ENCODE measurements around the gene HDDC2. TPM values are rescaled to one million over a fixed set of nuclear protein-coding genes. Genes with fewer than 3 reads are reported as not detected.

The HDDC2 gene
- 83.1 TPM for total RNA-seq

GRCh38 chr6:125301435-125302391 lies at the start of gene HDDC2:
HDDC2 (minus strand) TSS chr6:125301967; CDS start chr6:125301932, 35 bp downstream.
- DNase-seq (ENCODE audit: low spot score): peak; percentile 58

- DNase-seq (ENCODE audit: low spot score): no peak
Observed at GRCh38 chr6:125346926-125347563, 45.3 kb upstream of the HDDC2 start.

GRCh38 chr6:125346201-125346925 lies 44.6 kb upstream of the HDDC2 start:
- DNase-seq (ENCODE audit: low spot score): no peak

GRCh38 chr6:125341460-125341859 lies 39.7 kb upstream of the HDDC2 start:
- DNase-seq (ENCODE audit: low spot score): no peak

GRCh38 chr6:125340991-125341390 lies 39.2 kb upstream of the HDDC2 start:
- DNase-seq (ENCODE audit: low spot score): no peak

- DNase-seq (ENCODE audit: low spot score): no peak
Observed at GRCh38 chr6:125340175-125340835, 38.5 kb upstream of the HDDC2 start.

- no peak for DNase-seq (ENCODE audit: low spot score)
Observed at GRCh38 chr6:125339653-125340052, 37.9 kb upstream of the HDDC2 start.

- no peak for DNase-seq (ENCODE audit: low spot score)
Observed at GRCh38 chr6:125338381-125338780, 36.6 kb upstream of the HDDC2 start.

GRCh38 chr6:125337706-125338105 lies 35.9 kb upstream of the HDDC2 start:
- DNase-seq (ENCODE audit: low spot score): no peak

GRCh38 chr6:125332664-125333063 lies 30.9 kb upstream of the HDDC2 start:
- DNase-seq (ENCODE audit: low spot score): no peak

GRCh38 chr6:125325586-125325985 lies 23.8 kb upstream of the HDDC2 start:
- no peak for DNase-seq (ENCODE audit: low spot score)

GRCh38 chr6:125323376-125323775 lies 21.6 kb upstream of the HDDC2 start:
- no peak for DNase-seq (ENCODE audit: low spot score)

GRCh38 chr6:125316621-125317020 lies 14.9 kb upstream of the HDDC2 start:
- DNase-seq (ENCODE audit: low spot score): no peak

- DNase-seq (ENCODE audit: low spot score): no peak
Observed at GRCh38 chr6:125315548-125315947, 13.8 kb upstream of the HDDC2 start.

- DNase-seq (ENCODE audit: low spot score): peak; percentile 71
Observed at GRCh38 chr6:125314009-125314581, 12.3 kb upstream of the HDDC2 start.

GRCh38 chr6:125312950-125313349 lies 11.2 kb upstream of the HDDC2 start:
- no peak for DNase-seq (ENCODE audit: low spot score)

GRCh38 chr6:125312478-125312877 lies 10.7 kb upstream of the HDDC2 start:
- no peak for DNase-seq (ENCODE audit: low spot score)

GRCh38 chr6:125310994-125311649 lies 9.4 kb upstream of the HDDC2 start:
- no peak for DNase-seq (ENCODE audit: low spot score)

- no peak for DNase-seq (ENCODE audit: low spot score)
Observed at GRCh38 chr6:125307964-125308615, 6.3 kb upstream of the HDDC2 start.

GRCh38 chr6:125307150-125307838 lies 5.5 kb upstream of the HDDC2 start:
- no peak for DNase-seq (ENCODE audit: low spot score)

All from ureter (tissue), 1 donor.